NCI-H82 treated with DMSO at 0.1 percent for 48 hours (cell line): ENCODE measurements around the gene SIPA1L2.

Experiments used
- DNase-seq: peaks from one replicate; lab custom pipeline; 2025; ENCODE audit not compliant: unreplicated experiment; lab: John Stamatoyannopoulos, UW

The SIPA1L2 gene

DNA sequence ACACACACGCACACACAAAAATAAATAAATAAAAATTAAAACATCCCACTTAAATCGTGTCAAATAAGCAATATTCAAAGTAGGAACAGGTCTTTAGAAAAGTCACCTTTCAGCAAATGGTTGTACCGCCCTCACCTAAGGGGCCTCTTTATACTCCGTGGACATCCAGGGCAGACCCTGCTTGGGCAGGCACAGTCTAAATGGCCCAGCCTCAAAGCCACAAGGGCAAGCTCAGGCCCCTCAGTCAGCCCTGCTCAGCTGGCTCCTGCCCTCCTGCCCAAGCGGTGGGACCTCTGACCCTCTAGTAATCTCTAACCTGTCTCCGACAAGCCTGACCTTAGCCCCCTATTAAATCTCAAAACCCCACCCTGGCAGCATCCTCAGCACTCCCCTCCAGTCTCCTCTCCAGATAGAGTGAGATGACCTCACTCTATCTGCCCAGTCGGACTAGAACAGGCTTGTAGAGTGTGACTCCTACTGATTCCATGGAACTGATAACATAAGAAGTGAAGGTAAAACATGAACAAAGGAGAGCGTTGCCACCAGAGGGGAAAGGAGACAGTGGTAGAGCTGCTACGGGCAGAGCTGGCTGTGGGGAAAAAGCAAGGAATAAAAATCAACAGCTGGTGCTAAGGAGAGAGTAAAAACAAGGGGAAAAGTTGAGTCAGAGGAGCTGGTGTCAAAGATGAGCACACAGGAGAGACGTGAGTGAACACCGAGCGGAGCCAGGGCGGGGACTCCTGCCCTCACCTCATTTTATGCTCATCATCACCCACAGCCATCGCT is 36.0 kb downstream of the SIPA1L2 start:
- no peak for DNase-seq

DNA sequence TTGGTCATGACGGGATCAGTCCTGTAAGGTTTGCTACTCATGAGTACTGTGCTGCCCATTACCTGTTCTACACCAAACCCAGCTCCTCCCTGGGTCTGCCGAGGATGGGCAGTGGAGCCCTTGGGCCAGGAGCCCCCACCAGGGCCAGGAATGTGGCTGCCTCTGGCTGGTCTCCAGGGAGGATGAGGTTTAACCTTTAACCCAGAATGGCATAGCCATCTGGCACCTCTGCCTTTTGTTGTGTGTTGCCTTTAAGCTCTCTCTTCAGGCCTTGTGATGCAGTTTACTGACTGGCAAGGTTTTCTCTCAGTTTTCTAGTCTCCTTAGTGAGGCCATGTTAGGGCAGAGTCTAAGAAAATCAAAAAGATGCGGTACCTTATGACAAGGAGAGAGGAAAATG is 38.6 kb downstream of the SIPA1L2 start:
- peak; percentile 14 for DNase-seq

DNA sequence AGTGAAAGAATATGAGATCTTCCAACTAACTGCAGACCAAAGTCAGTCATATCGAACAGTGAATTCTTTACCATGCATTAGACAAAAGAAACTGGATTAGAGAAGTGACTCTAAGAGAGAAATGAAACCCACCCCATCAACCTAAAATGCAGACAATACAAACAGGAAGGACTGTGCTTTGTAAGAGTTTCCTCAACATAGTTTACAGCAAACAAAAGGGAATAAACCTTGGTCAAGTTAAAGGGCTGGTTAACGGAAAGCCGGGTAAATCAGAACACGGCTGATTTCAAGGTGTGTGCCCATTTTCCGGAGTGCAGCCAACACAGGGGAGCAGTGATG is 39.2 kb downstream of the SIPA1L2 start:
- DNase-seq: no peak

DNA sequence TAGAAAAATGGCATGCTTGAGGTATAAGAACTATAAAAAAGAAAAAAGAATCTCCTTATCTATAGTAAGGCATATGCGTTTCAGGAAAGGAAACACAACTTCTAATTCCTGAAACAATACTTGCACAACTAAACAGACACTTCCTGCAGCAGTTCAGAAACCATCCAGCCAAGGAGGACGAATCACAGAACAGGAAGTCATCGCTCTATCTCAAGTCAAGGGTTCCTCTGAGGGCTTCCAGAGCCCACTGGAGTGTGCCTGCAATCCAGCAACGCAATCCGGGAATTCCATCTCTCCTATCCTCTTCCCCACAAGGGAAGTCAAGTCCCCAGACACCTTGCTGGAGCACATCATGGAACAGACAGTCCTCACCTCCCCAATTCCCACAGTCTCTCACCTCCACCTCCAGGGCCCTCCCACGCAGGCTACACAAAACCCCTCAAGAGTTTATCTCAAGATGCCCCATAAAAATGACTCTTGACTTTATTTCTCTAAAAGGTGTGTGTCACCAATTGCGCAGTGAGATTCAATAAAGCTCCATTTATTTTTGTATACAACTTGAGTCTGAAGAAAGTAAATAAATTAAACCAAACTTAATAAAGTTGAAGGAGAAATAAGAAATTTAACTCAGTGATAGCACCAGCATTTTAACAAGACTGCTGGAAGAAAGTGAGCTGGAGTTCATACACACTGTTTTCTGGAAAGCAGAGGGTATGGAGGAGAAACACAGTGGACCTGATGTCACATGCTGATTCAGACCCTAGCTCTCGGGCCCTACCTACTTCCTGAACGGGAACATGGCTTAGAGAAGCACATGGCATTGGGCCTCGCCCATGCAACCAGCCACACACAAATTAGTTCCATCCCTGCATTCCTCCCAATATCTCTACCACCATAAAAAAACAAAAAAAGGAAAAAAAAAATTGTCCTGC is 39.9 kb downstream of the SIPA1L2 start:
- no peak for DNase-seq

DNA sequence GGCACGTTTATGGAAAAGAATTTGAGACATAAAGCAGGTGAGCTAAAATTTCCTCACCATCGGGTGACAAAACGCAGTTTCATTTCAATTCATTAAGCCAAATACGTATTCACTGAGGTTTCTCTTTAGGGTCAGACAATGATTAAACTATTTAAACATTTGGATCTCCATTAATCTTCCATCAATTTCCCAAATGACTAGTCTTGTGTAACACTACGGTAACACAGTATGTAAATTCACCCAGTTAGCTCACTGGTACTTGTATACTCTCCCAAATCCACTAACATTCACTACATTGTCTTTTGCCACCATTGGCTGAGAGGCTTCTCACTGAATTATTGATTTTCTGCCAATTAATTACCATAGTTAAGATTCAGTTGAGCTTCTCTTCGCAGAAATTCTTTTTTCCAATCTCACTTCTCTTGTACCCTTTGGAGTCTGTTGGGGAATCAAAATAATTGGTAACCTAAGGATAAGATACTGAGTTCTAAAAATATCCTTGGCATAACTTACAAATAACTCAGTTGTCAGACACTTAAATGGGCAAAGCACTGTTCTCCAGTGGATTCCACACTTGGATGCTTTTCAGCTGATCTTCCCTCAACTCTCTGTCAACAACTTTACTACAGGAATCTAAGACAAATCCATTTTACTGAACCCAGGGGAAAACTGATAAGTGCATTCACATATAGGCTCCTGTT is 40.7 kb downstream of the SIPA1L2 start:
- no peak for DNase-seq

DNA sequence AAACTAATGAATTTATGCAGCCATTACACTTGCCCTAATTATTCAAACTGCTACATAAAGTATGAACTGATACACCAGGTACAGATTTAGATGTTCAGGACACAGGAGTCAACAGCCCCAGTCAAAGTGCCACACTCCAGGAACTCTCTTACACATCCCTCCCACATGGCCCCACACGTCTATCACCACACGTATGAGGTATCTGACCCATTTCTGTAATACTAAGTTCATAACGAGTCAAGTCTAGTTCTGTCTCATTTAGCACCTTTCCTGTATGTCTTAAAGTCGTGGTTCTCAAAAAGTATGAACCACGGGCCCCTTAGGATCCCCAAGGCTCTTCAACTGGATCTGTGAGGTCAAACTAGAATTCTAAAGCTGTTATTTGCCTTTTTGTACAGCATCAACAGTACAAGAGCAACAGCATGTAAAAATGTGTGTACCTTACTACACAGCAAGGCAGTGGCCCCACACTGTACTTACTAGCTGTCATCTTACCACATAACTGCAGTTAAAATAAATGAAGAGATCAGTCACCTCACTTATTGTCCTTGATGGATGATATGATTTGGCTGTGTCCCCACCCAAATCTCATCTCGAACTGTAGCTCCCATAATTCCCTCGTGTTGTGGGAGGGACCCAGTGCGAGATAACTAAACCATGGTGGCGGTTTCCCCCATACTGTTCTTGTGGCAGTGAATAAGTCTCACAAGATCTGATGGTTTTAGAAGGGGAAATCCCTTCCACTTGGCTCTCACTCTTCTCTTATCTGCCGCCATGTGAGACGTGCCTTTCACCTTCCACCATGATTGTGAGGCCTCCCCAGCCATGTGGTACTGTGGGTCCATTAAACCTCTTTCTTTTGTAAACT is 42.6 kb downstream of the SIPA1L2 start:
- no peak for DNase-seq

DNA sequence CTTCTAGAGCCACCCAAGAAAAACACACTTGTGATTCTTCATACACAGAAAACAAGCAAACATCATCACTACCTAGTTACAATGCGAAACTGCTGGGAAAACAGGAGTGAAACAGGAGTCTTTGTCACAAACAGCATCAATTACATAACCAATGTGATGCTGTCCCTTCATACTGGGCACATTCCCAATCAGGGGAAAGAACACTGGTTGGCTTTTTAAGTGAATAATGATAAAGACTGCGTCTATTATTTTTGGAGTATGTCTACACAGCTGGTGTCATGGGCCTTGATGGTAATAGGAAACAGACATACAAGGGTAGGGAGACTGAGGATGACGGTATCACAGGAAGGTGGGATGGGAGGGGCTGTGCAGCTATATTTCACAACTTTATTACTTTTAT is 43.3 kb downstream of the SIPA1L2 start:
- DNase-seq: no peak

DNA sequence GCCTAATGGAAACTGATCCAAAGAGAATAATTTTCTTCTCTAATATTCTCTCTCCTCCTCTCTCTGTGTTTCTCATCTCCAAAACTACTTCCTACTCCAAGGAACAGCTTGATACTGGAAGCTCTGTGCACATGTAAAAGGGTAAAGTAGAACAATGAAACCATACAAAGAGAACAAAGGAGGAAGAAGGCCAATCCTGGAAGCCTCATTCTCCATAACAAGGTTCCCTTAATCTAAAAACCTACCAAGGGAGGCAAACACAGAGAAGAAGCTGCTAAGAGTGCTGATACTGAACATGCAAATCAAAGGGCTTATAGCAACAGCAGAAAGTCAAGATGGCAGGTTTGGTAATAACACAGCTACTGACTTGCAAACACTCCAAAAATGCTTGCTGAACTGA is 44.4 kb downstream of the SIPA1L2 start:
- no peak for DNase-seq

DNA sequence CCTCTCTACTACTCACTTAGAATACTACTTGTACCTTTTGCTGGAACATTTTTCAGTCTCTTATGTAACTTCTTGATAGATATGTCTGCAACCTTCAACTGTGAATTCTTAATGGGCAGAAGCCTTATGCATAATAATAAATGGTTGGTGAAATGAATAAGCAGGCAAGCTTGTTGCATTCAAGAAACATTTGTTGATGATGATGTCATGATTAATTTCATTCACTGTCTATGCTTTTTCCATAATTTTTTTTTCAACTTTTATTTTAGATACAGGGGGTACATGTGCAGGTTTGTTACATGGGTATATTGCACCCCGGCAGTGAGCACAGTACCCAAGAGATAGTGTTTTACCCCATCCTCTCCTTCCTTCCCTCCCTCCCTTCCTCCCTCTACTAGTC is 48.0 kb downstream of the SIPA1L2 start:
- DNase-seq: no peak
